DOHH2 (cell line): ENCODE data around the gene MRPL34.

Source experiments
- CTCF ChIP-seq: fragments of 200-600 bp; sonication (generic); IDR thresholded peaks from one replicate; pipeline ENCODE4 v1.5.1; 2014; ENCODE audit warnings: antibody characterized with exemption, mild to moderate bottlenecking, low read depth, low read length; ENCODE audit not compliant: poor library complexity, severe bottlenecking
- EZH2phosphoT487 ChIP-seq: fragments of 200-600 bp; sonication (generic); IDR thresholded peaks from 2 replicates; pipeline ENCODE4 v1.6.1; 2017; ENCODE audit warnings: borderline replicate concordance, mild to moderate bottlenecking, antibody characterized with exemption, low read length, moderate library complexity, mixed read lengths

- TF ChIP-seq CTCF (no peak), EZH2phosphoT487 (no peak)
These were observed 20.4 kb downstream of the MRPL34 start for GRCh38 chr19:17325881-17326594.
